ENCODE data around the gene COL13A1.

The COL13A1 gene

DNA sequence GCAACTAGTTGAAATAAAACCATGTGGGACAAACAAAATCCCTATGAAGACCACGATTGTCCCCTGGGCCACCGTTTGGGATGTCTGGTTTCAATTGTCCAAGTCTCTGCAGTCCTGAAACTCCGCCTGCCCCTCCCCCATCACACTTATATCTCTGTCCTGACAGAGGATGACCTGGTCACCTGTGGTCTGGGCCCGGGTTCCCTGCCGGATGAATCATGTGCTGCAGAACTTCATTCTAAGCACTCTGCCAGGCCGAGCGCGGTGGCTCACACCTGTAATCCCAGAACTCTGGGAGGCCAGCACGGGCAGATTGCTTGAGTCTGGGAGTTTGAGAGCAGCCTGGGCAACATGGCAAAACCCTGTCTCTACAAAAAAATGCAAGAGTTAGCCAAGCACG lies 91.1 kb downstream of the COL13A1 start:
- no peak for DNase-seq

DNA sequence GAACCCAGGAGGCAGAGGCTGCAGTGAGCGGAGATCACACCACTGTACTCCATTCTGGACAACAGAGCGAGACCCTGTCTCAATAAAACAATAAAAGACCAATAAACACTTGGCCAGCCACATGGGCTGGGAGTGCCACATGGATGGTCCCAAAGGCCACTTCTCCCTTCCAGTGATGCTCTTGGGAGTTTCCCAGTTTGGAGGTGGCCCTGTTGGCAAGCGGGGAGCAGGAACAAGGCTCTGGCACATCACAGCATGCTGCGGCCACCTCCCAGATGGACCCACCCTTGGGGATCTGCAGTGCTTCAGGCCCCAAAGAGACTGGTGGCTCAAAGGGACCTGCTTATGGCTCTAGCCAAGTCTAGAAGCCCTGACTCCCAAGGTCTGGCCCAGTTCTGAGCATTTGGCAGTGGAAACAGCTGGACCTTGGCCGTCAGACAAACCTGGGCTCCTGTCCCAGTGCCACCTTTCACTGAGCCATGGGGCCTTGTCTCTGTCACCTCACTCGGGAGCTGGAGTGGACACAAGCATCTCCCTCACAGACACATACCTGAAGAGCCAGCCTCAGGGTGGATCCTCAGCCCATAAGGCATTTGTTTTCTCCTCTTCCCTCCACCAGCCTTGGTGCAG lies 91.7 kb downstream of the COL13A1 start:
- no peak for DNase-seq

DNA sequence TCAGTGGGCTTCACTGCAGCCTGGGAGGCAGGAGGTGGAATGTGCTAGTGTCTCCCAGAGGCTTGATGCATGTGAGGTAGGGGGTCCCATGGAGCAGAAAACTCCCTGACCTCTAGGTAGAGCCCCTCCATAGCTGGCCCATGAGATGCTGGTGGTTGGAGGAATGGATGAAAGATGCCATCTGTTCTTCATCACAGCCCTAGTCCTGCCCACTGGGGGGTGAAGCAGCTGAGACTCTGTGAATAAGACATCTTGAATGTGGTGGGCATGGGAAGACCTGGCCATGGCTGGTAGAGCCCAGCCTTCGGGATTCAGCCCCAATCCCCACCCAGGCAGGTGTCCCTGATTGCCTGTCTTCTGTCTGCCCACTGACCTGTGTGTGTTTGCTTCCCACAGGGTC lies 92.5 kb downstream of the COL13A1 start:
- no peak for DNase-seq

DNA sequence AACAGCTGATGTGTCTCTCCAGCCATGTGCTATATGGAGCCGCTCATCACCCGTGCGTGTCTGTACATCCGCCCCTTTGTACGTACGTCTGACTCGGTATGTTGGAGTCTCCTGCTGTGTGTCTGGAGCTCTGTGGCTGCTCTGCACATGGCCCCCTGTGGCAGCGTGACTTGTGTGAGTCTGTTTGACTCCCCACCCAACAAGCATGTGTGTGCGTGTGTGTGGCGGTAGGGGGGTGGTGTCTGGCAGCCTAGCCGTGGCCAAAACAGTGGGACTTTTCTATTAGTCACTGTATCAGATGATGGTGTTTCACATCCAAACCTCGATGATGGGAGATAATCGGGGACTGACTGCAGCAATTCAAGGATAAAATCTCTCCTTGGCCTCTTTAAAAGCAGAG lies 94.1 kb downstream of the COL13A1 start:
- DNase-seq = no peak

- DNase-seq = no peak
These were observed 95.0 kb downstream of the COL13A1 start for GRCh38 chr10:69896606-69897231.

DNA sequence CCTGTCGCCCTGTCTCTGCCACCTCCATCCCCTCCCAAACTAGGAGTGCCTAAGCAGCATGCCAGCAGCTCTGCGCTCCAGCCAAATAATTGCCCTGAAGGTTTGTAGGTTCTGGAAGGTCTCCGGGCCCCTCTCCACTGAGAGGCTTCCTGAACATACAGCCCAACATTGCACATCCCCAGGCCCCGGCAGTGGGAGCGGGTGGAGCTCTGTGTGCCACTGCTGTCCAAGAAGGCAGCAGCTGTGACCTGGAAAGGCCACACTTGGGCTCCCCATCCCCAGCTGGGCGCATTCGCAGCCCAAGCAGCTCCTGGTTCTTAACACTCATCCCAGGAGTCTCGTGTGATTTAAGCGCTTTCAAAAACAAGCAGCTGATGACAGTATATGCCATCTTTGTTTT lies 95.7 kb downstream of the COL13A1 start:
- DNase-seq = no peak

DNA sequence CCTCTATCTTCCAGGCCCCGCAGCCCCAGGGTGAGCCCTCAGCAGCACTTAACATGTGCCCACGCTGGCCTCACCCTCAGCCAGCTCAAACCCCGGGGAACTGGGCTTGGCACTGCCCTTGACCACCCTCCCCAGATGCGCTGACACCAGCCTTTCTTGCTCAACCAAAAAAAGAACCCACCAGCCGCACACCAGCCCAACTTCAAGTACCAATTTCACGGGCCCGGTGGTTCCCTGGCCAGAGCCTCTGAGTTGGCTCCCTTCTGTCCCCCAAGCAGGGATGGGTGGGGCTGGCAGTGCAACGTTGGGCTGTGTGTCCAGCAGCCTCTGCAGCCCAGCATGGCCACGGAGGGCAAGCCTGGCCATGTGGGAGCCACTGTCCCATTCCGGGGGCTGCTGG lies 96.3 kb downstream of the COL13A1 start:
- DNase-seq = no peak

- DNase-seq = no peak
These were observed 96.8 kb downstream of the COL13A1 start for GRCh38 chr10:69898524-69898923.

DNA sequence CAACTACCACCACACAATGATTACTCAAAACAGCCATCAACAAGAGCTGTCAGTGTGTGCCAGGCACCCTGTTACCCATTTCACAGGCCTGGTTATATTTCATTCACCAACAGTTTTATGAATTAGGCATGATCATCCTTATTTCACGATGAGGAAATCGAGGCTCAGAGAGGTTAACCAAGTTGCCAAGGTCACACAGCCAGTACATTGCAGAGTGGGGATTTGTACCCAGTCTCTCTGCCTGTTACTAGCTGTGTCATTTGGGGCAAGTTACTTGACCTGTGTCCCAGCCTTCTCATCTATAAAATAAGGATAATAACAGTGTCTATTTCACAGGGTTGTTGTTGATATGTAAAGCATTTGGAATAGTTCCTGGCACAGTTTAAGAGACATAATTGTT lies 97.2 kb downstream of the COL13A1 start:
- no peak for DNase-seq

DNA sequence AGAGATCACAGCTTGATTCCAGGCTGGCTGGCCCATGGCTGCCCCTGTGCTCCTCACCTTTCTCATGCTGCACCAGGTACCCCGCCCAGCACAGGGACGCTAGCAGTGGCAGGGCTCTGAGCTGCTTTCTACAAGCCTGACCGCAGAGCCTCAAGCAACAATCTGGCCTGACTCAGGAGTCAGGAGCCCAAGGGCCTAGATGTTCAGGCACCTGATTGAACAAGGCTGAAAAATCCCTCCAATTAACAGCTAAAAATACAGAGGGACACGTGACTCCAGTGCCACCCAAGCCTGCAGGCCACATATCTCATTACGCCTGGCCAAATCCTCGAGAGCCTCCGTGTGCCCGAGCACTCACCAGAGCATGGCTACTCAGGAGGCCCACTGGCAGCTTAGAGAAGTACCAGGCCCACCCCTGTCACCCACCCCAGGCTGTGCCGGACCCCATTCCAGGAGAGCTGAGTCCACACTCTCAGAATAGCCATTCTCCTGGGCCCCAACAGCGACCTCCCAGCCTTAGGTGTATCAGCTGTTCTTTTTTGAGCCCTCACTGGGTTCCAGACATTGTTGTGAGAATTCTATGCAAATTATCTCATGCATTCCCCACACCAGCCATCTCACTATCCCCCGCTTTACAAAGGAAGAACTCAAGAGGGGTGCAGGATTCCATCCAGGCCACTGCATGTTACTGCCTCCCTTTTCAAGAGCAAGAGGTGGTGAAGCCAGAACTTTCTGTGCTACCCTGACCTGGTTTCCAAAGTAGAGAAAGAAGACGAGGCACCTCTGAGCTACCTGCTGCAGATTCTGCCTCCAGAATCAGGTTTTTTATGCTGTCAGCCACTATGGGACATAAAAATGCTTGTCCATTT lies 98.3 kb downstream of the COL13A1 start:
- DNase-seq = no peak

DNA sequence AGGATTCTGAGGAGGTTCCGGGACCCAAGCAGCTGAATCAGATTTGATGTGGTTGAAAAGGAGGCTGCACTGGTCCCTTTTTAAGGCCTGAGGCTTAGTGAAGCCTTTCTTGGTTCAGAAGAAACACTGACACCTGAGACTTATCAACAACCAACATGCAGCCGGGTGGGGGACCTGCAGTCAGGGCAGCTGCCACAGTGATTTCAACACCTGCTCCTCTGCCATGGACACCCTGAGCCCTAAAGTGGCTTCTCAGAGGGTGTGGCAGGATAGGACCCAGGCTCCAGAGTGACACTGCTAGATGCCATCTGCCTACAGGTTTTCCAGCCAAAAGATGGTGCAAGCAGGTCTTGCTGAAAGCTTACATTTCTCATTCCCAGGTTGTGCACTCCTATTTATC lies 99.3 kb downstream of the COL13A1 start:
- DNase-seq = no peak

DNA sequence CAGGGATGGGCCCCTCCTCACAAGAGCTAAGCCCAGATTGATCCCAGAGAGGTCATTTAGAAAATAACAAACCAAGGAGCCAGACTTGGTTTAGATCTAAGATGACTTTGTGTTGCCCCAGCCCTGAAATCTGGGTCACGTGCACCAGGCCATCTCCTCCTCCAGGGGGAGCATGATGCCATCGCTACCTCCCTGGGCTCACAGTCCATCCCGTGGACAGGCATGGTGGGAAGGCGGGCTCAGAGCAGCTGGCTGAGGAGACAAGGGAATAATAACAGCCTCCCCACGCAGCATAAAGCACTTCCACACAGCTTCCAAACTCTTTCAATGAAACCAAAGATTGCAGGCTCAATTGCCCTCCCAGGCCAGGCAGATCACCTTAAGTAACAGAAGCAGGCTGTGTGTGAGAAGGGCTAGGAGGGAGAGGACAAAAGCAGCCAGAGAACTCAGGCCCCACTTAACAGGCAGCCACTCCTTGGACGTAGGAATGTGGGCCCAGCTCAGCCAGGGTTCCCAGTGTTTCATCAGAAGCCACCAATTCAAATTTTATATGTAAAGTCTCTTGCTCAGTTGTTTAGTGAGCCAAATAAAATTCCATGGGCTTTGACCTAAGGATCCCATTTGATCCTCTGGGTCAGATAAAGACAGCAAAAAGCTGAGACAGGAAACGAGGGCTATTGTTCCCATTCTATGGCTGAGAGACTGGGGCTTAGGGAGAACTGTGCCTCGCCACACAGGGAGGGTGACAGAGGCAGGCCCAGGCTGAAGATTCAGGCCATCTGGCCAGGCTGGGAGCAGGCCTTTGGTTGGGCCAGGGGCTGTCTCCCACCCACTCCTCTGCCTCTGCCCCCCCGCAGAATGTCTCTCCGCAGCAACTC lies 100.2 kb downstream of the COL13A1 start:
- DNase-seq = peak; percentile 94

DNA sequence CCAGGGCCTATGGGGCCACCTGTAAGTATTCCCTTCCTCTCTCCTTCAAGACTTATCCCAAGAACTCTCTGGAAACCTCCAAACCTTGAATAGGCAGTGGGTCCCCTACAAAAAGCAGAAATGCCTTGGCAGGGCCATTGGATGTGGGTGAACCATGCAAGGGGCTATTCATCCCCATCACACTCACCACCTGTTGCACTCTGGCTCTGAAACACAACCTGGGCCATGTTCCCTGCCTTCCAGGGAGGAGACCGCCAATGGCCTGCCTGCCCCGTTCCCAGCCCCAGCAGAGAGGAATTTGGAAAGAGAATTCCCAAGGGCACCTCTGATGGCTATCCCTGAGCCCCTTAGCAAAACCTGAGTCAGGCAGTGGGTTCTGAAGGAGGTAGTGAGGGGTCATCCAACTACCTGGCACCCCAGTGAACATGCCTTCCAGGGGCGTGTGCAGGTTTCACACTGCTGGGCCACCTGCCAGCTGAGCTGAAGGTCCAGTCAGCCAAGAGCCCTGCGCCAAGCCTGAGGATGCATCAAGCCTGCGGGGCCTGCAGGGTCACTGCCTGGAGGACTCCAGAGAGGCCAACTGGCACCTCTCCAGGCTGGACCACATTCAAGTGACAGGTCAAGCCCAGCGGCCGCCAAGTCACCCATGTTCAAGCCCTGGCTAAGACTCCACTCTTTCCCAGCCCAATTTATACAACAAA lies 101.3 kb downstream of the COL13A1 start:
- DNase-seq = no peak

- no peak for DNase-seq
These were observed 102.8 kb downstream of the COL13A1 start for GRCh38 chr10:69904533-69904932.

DNA sequence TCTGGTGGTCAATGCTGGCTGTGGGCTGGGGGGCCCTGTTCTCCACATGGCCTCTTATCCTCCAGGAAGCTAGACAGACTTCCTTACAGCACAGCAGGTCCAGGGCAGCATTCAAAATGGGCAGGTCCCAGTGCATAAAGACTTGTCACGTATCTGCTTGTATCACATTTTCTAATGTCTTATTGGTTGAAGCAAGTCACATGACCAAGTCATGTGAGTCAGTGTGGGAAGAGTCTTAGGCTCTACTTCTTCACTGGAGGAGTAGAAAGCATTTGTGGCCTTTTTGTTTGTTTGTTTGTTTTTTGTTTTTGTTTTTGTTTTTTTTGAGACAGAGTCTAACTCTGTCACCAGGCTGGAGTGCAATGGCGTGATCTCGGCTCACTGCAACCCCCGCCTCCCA lies 104.7 kb downstream of the COL13A1 start:
- DNase-seq = no peak

- no peak for DNase-seq
These were observed 105.8 kb downstream of the COL13A1 start for GRCh38 chr10:69907517-69907916.

DNA sequence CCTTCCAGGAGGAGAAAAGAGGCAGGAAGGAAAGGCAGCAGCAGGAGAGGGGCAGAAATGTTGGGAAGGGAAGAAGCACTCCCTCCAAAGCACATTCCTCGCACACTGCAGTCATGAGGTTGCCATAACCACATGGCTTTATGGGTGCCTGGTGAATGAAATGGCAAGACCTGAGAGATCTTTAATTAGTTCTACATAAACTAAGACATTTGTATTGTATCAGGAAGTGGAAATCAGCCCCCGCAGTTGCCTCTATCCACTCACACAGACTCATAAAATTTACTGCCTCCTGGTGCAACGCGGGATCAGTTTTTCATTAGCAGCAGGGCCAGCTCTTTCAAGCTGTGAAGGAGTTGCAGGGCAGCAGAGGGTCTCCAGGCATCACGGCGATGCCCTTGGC lies 106.4 kb downstream of the COL13A1 start:
- DNase-seq = no peak

DNA sequence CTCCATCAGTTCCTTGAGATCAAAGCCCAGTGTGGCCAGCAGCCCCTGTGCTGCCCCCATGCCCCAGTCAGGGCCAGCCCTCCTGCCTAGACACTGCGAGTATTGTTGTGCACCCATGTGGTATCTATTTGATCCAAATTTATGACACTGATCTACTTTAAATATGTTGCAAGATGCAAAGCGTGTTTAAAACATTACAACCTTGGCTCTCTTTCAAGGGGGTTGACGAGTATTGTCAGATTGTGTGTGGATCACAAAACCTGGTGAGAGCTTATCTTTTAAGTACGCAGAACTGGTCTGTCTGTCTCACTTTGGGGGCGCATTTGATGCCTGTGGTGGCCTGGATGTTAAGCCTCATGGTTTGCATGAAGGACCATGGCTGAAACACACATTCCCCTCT lies 108.9 kb downstream of the COL13A1 start:
- no peak for DNase-seq

DNA sequence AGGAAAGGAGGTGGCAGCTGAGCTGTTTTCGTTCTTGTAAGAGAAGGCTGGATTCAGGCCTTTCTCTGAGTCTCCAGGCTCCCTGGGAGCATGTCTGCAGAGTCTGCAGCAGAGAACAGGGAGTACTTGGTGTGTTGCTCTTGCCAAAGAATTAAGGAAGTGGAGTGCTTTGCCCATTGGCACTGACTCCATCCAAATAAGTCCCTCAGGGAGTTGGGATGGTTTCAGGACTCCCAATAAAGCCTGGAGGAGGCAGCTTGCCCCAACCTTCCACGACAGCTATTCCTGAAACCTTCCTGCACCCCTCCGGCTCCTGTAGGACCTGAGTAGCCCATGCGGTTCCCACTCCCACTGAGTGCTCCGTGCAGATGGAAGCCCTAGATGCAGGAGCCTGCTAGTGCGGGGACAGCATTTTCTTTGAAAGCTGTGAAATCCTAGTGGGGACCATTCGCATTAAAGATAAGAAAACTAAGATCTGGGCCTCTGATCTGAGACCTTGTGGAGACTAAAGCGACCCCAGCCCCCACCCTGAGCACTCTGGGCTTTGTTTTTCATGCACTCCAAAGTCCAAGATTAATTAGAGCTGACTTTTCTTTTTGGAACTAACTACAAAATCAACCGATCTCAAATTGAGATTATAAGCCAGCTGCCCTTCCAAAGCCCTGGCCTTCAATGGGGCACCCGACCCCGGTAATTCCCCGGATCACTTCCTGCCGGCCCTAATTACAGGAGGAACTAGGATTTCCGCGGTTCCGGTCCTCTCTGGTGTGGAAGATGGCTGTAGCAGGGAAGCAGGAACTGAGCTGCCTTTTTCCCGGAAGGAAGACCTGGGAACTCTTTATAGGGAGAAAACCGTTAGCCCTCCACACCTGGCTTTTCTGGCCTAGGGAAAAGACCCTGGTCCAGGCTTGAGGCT lies 110.2 kb downstream of the COL13A1 start:
- DNase-seq = no peak

GRCh38 chr10:69912589-69912988 lies 110.9 kb downstream of the COL13A1 start:
- no peak for DNase-seq

Data from 8988T (cell line).